ENCODE measurements around the gene TSPOAP1. TPM values are rescaled to one million over a fixed set of nuclear protein-coding genes. Genes with fewer than 3 reads are reported as not detected.
A peak's percentile ranks its signal among the peaks of the same experiment; 100 is the strongest.

The TSPOAP1 gene
- total and polyA plus RNA-seq, 10 of the 15 experiments (the other 5 are each of a cell fraction or from before 2014, with no cell fraction given), result 0.58 to 16.4 (median 4.2) TPM; not detected in 1

DNA sequence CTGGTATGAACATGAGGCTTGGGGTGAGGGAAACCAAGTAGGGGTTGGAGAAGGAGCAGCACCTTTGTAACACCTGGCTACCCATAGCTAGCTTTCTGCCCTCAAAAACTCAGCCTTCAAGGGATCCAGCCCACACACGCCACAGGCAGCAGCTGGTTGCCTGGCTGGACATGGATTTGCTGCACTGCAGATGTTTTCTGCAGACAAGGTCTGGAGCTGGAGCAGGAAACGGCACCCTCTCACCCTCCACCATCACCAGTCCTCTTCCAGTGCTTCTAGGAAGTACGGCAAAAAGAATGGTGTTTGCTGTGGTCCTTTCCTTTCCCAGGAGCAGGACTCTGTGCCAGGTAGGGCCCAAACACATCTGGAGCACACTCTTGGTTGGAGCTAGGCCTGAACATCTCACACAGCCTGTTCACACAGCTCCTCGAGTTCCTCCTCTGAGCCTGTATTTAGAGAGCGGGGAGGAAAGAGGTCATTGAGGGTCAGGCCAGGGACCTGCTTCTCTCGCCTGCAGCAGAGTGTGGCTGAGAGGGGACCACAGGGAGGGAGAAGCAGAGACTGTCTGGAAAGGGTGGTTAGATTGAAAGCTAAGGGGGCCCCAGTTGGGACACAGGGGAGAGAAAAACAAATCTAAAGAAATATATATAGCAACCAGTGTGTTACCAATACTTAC lies 26.1 kb upstream of the TSPOAP1 start:
- Histone ChIP-seq H3K27ac (ENCODE audit: control insufficient read depth, insufficient read depth) (no peak overlapping the region), H2AFZ (ENCODE audit: control insufficient read depth, low read depth, low read length) (no peak overlapping the region), H4K20me1 (ENCODE audit: control insufficient read depth, insufficient read depth) (no peaks in the 10 kb centered on the region), H3K79me2 (ENCODE audit: control insufficient read depth, insufficient read depth, low read length) (peaks cover 26% of the 10 kb centered on the region), H3K9me3 (replicated peaks; ENCODE audit: control insufficient read depth, insufficient read depth, low read length) (no peaks in the 10 kb centered on the region), H3K4me1 (ENCODE audit: control insufficient read depth, insufficient read depth, low read length) (peaks cover 5% of the 10 kb centered on the region), H3K4me3 (no peak overlapping the region), H3K4me2 (ENCODE audit: control insufficient read depth, insufficient read depth) (no peak overlapping the region), H3K36me3 (ENCODE audit: control insufficient read depth in 2 of 2, insufficient read depth in 2 of 2, low read length in 1 of 2) (peaks cover 1 to 22% of the 10 kb centered on the region in 2 experiments; a peak in 3 of 4 replicates), H3K27me3 (replicated peaks in 1 of 2; ENCODE audit: control insufficient read depth in 2 of 2, insufficient read depth in 2 of 2, low read length in 1 of 2) (no peaks in the 10 kb centered on the region), H3K9ac (ENCODE audit: control insufficient read depth, insufficient read depth, low read length) (no peak overlapping the region)
- SMC1A ChIA-PET (ENCODE audit: uncharacterized antibody, unreplicated experiment), result interaction anchor here (1.3 to 7.2 kb wide), 5 partner anchors 10 to 60 kb away, joined by 3 to 91 read pairs (median 12); partner anchors contain the start of gene RNF43
- no peak for FAIRE-seq
- CTCF ChIA-PET, result interaction anchor here (0.8 to 3.7 kb wide), 5 partner anchors 10 to 105 kb away, joined by 3 to 19 read pairs (median 5); partner anchors contain the start of gene RNF43
- intact Hi-C loops (cut with micrococcal nuclease; ENCODE audit: unreplicated experiment) (no loop called here), in situ Hi-C loops (cut with MboI) (no loop called here)
- no peak for DNase-seq (ENCODE audit: low read depth, low spot score)
- POLR2A ChIA-PET, result interaction anchor here (0.5 to 6.5 kb wide), 5 partner anchors 17 to 61 kb away, joined by 3 to 64 read pairs (median 7); partner anchors contain the start of gene RNF43
- peak; percentile 47 for TF ChIP-seq POLR2A (IDR thresholded peaks at IDR 0.05; ENCODE audit: low read depth, low read length)
- TF ChIP-seq RELA (IDR thresholded peaks at IDR 0.05; ENCODE audit: borderline replicate concordance, partially characterized antibody), result no peak
- no peak for ATAC-seq
- no TSS peak for BruUV-seq (replicated peaks)
- 67% methylated on average over 6 of the region's 6 CpGs for WGBS (ENCODE audit: insufficient coverage, insufficient replicate concordance, low lambda C conversion rate, missing lambda C conversion rate)
- RAD21 ChIA-PET (ENCODE audit: unreplicated experiment), result interaction anchor here (0.8 to 3.6 kb wide), 5 partner anchors 10 to 105 kb away, joined by 3 to 27 read pairs (median 5); no protein-coding TSS in a partner anchor

DNA sequence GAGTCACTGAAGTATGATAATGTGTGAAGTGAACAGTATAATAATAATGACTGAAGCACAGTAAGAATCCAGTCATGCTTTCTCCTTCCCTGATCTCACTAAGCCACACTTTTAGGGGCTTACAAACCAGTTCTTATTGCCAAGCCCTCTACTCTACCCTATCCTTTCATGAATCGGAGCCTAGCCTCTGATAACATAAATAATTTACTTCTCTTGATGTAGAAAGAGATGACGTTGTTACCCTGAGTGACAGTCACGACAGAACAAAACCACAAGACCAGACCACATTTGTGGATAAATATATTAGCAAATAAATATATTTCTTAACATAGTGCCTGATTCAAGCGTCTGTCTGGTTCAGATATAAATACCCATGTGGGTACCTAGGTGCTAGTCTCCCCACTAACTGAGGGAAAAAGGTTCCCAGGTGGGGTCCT lies 24.8 kb upstream of the TSPOAP1 start:
- in situ Hi-C loops (cut with MboI) (no loop called here), intact Hi-C loops (cut with micrococcal nuclease; ENCODE audit: unreplicated experiment) (no loop called here)
- H3K79me2 ChIP-seq (ENCODE audit: control insufficient read depth, insufficient read depth, low read length), result peaks cover 37% of the 10 kb centered on the region
- peak overlapping the region; percentile 94 for H3K4me3 ChIP-seq
- no peak overlapping the region for H2AFZ ChIP-seq (ENCODE audit: control insufficient read depth, low read depth, low read length)
- ChIA-PET RAD21 (ENCODE audit: unreplicated experiment) (interaction anchor here (1.1 to 4.8 kb wide), 8 partner anchors 9 to 95 kb away, joined by 4 to 49 read pairs (median 21); partner anchors contain the start of gene RNF43), POLR2A (interaction anchor here (0.9 to 6.5 kb wide), 7 partner anchors 9 to 62 kb away, joined by 3 to 64 read pairs (median 7); partner anchors contain the start of gene RNF43), CTCF (interaction anchor here (0.9 to 5.0 kb wide), 10 partner anchors 8 to 106 kb away, joined by 3 to 28 read pairs (median 10); partner anchors contain the start of gene RNF43), SMC1A (ENCODE audit: uncharacterized antibody, unreplicated experiment) (interaction anchor here (1.2 to 7.2 kb wide), 8 partner anchors 13 to 67 kb away, joined by 3 to 91 read pairs (median 10); partner anchors contain the start of gene RNF43)
- 50% methylated on average over 4 of the region's 4 CpGs for WGBS (ENCODE audit: insufficient coverage, insufficient replicate concordance, low lambda C conversion rate, missing lambda C conversion rate)
- H3K27me3 ChIP-seq (replicated peaks in 1 of 2; ENCODE audit: control insufficient read depth in 2 of 2, insufficient read depth in 2 of 2, low read length in 1 of 2), result no peaks in the 10 kb centered on the region
- no peaks in the 10 kb centered on the region for H3K9me3 ChIP-seq (replicated peaks; ENCODE audit: control insufficient read depth, insufficient read depth, low read length)
- H3K27ac ChIP-seq (ENCODE audit: control insufficient read depth, insufficient read depth), result peak overlapping the region; percentile 93
- TF ChIP-seq ZZZ3 (IDR thresholded peaks at IDR 0.05; ENCODE audit: control insufficient read depth, insufficient read length, low read depth), result no peak
- TF ChIP-seq NFIC (IDR thresholded peaks at IDR 0.05; ENCODE audit: low read depth, low read length), result 0 out of 2 replicates have a peak, but pooled peaks have one; percentile 1
- peak; percentile 23; the same call in 1 of the 2 replicates for TF ChIP-seq RUNX3 (IDR thresholded peaks at IDR 0.05; ENCODE audit: low read length)
- H4K20me1 ChIP-seq (ENCODE audit: control insufficient read depth, insufficient read depth), result no peaks in the 10 kb centered on the region; the same call in 1 of the 2 replicates
- no peak for DNase-seq (ENCODE audit: low read depth, low spot score)
- peak overlapping the region; percentile 99 for H3K4me2 ChIP-seq (ENCODE audit: control insufficient read depth, insufficient read depth)
- peak overlapping the region; percentile 99 for H3K9ac ChIP-seq (ENCODE audit: control insufficient read depth, insufficient read depth, low read length)
- H3K4me1 ChIP-seq (ENCODE audit: control insufficient read depth, insufficient read depth, low read length), result peaks cover 10% of the 10 kb centered on the region
- BruUV-seq (replicated peaks), result no TSS peak
- H3K36me3 ChIP-seq (ENCODE audit: control insufficient read depth in 2 of 2, insufficient read depth in 2 of 2, low read length in 1 of 2), result peaks cover 12 to 19% of the 10 kb centered on the region in 2 experiments; a peak in 3 of 4 replicates
- FAIRE-seq, result no peak
- no peak for ATAC-seq

Measured in GM12878 (cell line).